GM10266 (cell line): ENCODE results near the gene PRF1.

Source experiments
- DNase-seq: peaks from one replicate; pipeline ENCODE4 v3.0.0; 2012; ENCODE audit errors: extremely low spot score
- TF ChIP-seq, protein P1 (sequence below): IDR thresholded peaks from 2 replicates; pipeline ENCODE4 v1.5.1; 2012; ENCODE audit warnings: mild to moderate bottlenecking, low read depth; ENCODE audit not compliant: control insufficient read depth, insufficient read depth; ENCODE audit errors: missing control alignments

Gene PRF1

DNA sequence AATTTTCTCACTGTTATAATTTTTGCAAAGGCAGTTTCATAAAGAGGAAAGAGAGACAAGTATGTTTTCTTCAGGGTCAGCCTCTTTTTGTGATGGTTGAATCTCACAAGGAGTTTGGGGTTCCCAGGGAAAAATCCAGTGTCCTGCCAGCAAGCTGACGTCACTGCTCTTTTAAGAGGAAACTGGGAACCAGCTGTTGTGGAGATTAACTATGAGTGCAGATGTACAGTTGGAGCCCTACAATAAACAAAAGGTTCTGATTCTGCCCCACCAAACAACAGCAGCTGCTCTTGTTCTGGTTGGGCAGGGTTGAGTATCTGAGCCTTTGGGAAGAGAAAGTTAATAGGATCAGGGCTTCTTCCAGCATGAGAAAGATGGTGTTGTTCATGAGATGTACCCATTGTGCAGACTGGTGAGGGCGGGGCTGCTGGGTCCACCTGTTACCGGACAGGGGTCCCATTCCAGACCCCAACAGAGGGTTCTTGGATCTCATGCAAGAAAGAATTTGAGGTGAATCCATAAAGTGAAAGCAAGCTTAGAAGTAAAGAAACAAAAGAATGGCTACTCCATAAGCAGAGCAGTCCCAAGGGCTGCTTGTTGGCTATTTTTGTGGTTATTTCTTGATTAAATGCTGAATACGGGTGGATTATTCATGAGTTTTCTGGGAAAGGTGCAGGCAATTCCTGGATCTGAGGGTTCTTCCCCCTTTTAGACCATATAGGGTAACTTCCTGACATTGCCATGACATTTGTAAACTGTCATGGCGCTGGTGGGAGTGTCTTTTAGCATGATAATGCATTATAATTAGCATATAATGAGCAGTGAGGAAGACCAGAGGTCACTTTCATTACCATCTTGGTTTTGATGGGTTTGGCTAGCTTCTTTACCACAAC, 12.5 kb downstream of the PRF1 start:
- TF ChIP-seq, protein P1, sequence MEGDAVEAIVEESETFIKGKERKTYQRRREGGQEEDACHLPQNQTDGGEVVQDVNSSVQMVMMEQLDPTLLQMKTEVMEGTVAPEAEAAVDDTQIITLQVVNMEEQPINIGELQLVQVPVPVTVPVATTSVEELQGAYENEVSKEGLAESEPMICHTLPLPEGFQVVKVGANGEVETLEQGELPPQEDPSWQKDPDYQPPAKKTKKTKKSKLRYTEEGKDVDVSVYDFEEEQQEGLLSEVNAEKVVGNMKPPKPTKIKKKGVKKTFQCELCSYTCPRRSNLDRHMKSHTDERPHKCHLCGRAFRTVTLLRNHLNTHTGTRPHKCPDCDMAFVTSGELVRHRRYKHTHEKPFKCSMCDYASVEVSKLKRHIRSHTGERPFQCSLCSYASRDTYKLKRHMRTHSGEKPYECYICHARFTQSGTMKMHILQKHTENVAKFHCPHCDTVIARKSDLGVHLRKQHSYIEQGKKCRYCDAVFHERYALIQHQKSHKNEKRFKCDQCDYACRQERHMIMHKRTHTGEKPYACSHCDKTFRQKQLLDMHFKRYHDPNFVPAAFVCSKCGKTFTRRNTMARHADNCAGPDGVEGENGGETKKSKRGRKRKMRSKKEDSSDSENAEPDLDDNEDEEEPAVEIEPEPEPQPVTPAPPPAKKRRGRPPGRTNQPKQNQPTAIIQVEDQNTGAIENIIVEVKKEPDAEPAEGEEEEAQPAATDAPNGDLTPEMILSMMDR: no peak
- DNase-seq: no peak

- TF ChIP-seq, protein P1: no peak
- no peak for DNase-seq
Observed at GRCh38 chr10:70588859-70589570, 13.5 kb downstream of the PRF1 start.

DNA sequence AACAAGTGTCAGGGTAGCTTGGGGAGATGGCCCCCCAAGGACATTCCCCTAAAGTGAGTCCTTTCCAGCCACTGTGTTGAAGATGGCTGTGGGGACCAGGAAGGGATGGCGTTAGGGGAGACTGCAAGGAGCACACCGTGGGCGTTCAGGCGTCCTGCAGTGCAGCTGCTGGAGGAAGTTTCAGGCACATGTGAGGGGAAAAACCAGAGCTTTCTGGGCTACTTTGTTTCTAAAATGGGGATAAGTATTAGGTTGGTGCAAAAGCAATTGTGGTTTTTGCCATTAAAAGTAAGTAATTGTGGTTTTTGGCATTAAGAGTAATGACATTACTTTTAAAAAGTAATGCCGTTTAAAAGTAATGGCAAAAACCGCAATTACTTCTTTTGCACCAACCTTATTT, 14.3 kb downstream of the PRF1 start:
- DNase-seq: no peak
- TF ChIP-seq, protein P1: no peak

DNA sequence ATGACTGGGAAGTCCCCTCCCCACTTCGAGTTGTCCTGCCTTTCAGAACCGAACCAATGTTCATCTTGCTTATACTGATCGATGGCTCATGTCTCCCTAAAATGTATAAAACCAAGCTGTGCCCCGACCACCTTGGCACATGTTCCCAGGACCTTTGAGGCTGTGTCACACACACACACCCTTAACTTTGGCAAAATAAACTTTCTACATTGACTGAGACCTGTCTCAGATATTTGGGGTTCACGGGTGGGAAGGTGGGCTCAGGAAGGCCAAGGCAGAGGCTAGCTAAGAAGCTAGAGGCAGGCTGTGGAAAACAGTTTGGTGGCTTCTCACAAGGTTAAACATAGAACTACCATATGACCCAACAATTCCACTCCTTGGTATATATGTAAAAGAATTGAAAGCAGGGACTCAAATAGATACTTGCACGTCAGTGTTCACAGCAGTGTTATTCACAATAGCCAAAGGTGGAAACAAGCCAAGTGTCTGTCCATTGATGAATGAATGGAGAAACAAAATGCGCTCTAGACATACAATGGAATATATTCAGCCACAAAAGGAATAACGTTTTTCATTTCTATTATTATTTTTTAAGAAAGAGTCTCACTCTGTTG, 15.4 kb downstream of the PRF1 start:
- TF ChIP-seq, protein P1: no peak

GRCh38 chr10:70586348-70586930, 16.1 kb downstream of the PRF1 start:
- TF ChIP-seq, protein P1: no peak
- no peak for DNase-seq

More for the DNA sequence above, 15.4 kb downstream of the PRF1 start:
- no peak for DNase-seq

DNA sequence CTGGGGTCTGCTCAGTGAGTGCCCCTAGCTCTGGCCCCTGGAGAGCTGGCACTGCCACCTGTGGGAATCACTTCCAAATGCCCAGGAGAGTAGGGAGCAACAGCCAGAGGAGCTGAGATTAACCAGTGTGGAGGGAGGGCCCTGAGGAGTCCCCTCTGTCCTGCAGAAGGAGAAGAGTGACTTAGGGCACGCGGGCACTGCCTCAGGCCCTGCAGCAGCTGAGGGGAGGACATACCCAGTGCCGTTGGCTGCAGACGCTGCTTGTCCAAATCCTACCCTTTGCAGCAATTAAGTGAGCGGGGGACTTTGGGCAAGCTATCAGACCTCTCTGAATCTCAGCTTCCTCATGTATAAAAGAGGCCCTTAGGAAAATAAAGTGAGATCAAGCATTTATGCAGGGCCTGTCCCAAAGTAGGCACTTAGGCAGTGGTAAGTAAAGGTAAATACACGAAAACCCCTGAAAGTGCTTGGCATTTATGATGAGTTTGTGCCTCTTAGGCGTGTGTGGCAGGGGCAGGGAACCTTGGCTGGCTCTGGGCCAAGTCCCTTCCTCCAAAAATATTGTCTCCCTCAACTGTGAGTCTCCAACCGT, 16.9 kb downstream of the PRF1 start:
- no peak for DNase-seq
- TF ChIP-seq, protein P1: no peak
